NCI-H1694 (cell line): ENCODE results near the gene IGFBP2.

Experiments used
- DNase-seq: peaks from one replicate; lab custom pipeline; 2025; lab: John Stamatoyannopoulos, UW

The IGFBP2 gene

DNA sequence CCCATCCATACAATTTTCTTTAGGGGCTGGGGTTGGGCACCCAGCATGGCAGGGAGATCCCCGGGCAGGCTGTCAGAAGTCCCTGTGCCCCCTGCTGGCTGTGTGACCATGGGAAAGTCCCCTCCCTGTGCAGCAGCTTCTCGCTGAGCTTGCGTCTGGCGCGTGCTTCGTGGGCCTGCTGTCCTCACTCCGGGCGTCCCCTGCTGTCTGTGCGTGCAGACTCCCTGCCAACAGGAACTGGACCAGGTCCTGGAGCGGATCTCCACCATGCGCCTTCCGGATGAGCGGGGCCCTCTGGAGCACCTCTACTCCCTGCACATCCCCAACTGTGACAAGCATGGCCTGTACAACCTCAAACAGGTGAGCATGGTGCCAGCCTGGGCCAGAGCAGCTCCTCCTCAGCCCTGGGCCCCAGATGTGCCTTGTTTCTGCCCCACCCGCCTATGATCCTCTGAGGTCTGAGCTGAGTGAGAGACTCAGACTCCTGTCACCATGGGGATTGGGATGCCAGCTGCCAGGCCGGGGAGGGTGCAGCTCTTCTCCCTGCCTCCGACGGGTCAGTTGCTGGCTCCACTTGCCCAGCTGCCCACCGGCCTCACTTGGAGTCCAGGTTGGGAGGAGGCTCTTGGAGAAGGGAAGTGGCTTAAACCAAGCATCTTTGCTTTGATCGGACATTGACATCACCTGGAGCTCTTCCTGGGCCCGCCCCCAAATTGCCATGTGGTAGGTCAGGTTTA lies 28.6 kb downstream of the IGFBP2 start:
- DNase-seq: no peak

DNA sequence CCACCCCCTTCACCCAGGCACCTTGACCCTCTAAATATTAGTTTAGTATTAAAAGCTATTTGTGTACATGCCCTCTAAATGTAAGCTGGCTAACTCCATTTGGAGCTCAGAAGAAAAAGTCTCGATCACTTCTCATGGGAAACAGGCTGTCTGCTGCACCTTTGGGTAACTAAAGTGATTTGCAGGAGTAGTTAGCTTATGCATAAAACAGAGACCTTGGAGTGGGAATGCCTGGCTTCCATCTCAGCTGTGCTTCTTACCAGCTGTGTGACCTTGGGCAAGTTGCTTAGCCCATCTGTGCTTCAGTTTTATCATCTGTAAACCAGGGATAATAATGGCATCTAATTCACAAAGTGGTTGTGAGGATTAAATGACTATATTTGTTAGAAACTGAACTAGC lies 29.9 kb downstream of the IGFBP2 start:
- DNase-seq: no peak

- no peak for DNase-seq
Observed at GRCh38 chr2:216663846-216664245, 30.6 kb downstream of the IGFBP2 start.

- DNase-seq: peak; percentile 25
Observed at GRCh38 chr2:216664593-216665034, 31.4 kb downstream of the IGFBP2 start.

DNA sequence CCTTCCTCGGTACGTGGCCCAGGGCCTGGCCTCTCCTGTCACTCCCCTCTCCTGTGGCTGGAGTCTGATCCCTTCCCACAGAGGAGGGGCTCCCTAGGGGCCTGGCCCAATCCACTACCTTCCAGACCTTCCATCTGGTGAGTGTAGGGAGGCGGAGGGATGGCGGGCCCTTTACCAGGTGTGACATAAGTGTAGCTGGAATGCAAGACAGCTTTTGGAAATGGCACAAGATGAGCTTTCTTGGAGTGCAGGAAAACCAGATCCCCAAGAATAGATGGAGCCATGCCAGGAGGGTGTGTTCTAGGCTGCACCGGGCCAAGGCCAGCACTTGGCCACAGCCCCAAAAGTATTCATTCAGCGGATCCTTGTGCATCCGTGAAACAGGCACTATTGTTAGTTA lies 32.0 kb downstream of the IGFBP2 start:
- no peak for DNase-seq

GRCh38 chr2:216665717-216666116 lies 32.5 kb downstream of the IGFBP2 start:
- no peak for DNase-seq

DNA sequence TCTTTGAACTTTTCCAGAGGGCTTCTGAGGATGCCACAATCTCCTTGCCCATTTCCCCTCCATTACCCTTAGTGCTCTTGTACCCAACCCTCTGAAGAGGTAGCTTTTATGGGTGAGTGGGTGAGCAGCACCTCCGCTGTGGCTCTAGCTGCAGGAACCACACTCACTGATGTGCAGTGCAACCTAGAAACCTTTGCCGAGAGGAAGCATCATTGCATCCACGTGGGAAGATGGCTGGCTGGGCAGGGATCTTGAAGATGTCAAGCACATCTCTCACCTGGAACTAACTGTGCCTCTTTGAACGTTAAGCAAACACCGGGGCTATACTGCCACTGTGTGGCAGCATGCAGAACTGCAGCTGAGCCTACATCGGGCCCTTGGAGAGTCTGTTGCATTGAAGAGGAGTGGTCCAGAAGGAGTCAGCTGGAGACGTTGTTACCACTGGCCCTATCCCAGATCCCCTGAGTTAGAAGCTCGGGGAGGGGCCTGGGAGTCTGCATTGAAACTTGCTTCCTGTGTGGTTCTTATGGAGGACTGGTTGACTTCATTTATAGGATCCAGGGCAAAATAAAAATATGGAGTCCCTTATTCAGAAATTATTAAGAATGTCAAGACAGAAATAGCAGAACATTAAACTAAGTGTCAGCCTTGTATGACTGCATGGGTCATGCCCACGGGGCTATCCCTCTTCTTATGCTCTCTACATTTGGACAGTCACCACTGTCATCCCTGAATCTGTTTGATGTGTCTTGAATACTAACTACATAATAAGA lies 33.4 kb downstream of the IGFBP2 start:
- DNase-seq: peak; percentile 87

DNA sequence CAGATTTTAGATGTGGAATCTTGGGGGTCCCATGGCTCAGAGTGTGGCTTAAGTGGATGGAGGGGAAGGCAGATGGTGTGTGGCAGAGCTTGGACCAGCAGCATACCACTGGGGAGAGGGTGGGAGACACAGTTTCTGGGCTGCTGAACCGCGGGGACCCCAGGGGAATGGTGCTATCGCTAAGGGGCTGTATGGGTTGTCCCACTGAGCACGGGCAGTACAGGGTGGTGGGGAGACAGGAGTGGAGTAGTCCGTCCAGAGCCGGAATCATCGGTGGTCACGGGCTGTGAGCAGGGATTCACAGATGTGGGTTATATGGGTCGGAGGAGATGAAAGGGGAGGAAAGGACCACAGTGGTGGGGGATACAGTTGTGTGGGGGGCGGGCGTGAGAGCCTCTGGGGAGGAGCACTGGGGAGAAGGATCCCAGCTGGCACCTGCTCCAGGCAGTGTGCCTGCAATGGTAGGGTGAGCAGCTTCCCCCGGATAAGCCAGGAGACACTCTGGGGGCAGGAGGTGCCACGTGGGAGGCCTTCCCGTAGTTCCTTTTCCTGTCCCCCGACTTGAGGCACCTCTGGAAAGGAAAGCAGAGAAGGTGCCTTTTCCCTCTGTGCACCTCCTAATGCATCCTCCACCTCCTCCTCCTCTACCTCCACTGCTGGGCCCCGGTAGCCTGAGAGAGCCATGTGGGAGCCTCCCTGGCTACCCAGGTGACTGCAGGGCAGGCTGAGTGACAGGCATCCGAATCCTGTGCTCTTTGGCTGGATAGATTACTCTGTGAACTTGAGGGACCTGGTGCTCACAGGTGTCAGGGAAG lies 37.3 kb downstream of the IGFBP2 start:
- DNase-seq: no peak

GRCh38 chr2:216671081-216671411 lies 37.8 kb downstream of the IGFBP2 start:
- DNase-seq: no peak

- DNase-seq: no peak
Observed at GRCh38 chr2:216671791-216672343, 38.6 kb downstream of the IGFBP2 start.

GRCh38 chr2:216672466-216672865 lies 39.2 kb downstream of the IGFBP2 start:
- no peak for DNase-seq

GRCh38 chr2:216673021-216673420 lies 39.8 kb downstream of the IGFBP2 start:
- no peak for DNase-seq

- DNase-seq: no peak
Observed at GRCh38 chr2:216673609-216674008, 40.4 kb downstream of the IGFBP2 start.

- DNase-seq: no peak
Observed at GRCh38 chr2:216674376-216674775, 41.2 kb downstream of the IGFBP2 start.

DNA sequence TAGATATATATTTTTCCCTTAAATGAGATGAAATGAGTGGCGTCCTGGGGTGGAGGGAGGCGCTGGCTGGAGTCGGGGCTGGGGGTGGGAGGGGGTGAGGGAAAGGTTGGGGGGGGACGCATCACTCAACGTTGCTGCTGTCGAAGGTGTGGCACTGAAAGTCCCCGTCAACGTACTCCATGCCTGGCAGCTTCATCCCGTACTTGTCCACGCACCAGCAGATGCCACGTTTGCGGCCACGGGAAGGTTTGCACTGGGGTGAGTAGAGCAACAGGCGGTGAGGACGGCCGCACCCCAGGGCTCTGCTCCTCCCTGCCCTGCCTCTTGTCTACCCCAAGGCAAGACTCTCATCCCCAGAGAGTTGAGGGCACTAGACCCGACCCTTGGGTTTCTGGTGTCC lies 43.4 kb downstream of the IGFBP2 start:
- no peak for DNase-seq

DNA sequence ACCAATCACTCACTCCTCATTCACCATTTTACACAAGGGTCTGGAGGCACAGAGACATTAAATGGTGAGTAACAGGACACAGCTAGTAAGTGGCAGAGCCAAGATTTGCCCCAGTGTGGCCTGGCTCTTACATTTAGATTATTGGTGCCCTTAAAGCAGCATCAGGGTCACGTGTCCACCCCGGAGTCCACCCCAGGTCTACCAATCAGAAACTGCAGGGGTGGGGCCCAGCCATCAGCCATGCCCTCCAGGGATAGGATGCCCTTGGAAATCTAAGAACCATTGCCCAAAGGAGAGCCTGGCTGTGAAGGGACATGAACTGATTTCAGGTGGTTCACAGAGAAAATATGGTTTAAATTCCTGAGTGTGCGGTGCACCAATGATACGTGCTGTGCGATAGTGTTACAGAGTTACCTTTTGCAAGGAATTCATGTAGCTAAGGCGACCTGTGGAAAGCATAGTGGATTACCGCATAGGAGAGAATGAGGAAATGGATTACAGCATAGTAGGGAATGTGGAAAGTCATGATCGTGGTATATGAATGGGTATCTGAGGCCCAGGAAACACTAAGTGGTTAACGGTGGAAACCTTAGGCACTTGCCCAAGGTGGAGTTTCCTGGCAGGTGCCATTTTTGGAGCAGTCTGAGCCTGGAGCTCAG lies 44.3 kb downstream of the IGFBP2 start:
- DNase-seq: no peak

DNA sequence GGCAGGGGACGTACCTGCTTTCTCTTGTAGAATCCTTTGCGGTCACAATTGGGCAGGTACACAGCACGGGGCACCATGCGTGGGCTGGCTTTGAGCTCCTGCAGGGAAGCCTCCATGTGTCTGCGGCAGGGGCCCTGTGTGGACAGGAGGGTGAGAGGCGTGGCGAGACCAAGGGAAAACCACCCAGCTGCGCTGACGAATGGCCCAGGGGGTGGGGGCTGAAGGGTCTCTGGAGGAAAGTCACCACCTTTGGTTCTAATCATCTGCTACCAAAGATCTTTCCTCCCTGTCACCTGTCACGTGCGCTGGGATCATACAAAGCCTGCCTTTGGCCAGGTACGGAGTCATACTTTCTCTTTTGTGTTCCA lies 44.9 kb downstream of the IGFBP2 start:
- no peak for DNase-seq

DNA sequence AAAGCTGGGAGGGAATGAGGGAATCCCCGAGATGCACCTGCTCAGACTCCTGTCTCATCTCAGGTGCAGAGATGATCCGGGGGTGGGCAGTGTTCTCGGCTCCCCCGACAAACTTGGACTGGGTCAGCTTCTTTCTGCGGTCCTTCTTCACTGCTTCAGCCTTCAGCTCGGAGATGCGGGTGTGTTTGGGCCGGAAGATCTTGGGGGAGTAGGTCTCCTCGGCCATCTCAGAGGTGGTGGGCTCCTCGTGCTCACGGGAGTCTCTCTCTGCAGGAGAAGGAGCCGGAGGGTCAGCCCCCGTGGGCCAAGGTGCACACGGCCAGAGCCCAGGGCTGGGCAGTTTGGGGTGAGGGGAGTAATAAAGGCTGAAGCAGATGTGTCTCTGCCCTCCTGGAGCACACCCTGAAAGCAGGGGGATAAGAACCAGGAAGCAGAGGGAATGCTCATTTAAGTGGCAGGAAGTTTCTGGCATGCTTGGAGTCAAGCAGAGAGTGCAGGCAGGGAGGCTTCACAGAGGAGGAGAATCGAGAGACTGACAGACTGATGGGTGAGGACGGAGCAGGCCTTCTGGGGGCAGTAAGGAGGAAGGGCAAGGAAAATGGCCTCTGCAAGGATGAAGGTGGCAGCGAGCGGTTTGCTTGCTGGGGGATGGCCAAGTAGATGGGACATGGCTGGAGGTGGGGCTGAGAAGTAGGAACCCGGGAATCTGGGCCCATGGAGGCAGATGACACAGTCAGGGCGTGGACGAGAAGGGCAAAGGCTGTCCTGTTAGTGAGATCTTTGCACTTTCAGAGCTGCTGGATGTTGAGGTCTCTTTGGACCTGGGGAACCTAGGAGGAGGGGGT lies 45.8 kb downstream of the IGFBP2 start:
- DNase-seq: no peak

DNA sequence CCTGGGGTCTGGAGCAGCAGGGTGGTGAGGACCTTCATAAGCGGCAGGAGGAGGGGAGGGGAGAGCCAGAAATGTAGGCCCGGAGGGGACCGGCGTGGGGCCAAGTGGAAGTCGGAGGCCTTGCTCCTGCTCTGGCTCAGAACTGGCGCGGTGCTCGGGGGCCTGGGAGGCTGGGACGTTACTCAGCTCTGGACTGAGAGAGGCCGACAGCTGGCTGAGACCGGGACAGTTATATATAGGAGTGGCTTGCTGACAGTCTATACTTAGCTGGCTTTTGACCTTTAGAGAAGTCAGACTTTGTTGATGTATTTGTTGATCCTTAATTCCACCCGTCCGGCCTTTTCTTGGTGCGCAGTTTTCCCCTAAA lies 46.4 kb downstream of the IGFBP2 start:
- DNase-seq: no peak

DNA sequence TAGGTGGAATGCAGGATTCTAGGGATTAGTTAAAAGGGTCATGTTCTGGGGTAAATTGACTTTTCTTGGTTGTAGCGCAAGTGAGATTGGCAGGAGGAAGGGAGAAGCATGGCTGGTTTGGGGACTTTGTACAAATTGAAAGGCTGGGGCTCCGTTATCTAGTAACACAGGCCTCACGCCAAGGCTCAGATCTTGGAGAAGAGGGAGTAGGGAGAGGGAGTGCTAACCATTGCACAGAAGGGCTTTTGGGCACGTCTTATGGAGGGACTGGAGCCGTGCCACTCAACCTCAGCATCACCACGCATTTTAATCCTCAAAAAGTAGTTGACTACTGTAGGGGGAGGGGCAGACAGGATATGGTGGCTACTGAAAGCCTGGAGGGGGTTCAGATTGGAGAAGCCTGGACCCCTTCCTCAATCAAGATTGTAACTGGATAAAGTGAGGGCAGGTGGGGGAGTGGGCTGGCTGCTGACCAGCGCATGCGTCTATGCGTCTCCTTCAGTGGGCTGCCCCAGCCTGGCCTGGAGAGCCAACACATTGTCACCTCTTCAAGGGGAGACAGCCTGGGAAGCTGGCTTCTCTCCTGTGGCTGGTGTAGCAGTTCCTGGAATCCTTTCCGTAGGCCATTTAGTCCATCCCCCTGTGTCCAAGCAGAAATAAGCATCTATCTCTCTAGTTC lies 47.9 kb downstream of the IGFBP2 start:
- no peak for DNase-seq

DNA sequence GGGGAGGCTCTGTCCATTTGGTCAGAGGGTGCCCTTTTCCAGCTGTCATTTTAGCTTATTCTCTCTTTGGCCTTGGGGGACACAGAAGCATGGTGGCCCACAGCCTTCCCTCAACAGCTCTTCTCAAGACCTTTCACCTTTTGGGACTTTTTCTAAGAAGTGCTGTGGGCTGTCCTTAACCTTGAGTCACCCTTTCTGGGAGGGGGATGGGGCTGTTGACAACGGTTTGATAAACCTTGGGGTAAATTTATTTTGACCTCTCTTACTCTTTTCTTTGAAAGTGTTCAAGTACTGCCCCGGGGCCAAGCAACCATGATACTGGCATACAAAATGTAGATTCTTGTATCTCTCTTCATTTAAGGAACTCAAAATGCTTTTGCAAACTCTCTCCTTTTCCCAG lies 48.5 kb downstream of the IGFBP2 start:
- DNase-seq: no peak
